NT2/D1 (cell line): ENCODE data around the gene CADM4.

Source experiments
- SUZ12 ChIP-seq: IDR thresholded peaks from 2 replicates; pipeline ENCODE4 v1.6.1; 2011; ENCODE audit not compliant: insufficient read length, insufficient read depth; ENCODE audit errors: extremely low read depth
- YY1 ChIP-seq: IDR thresholded peaks from 2 replicates; pipeline ENCODE4 v1.6.1; 2011; ENCODE audit not compliant: insufficient read length, insufficient read depth
- ZNF274 ChIP-seq: IDR thresholded peaks from 2 replicates; pipeline ENCODE4 v1.6.1; 2011; ENCODE audit warnings: mild to moderate bottlenecking, low read depth, low read length

- no peak for TF ChIP-seq YY1
- TF ChIP-seq ZNF274, result no peak
- no peak for TF ChIP-seq SUZ12
Measured at GRCh38 chr19:43656436-43656835, 16.8 kb upstream of the CADM4 start.
